Activated T-helper 2 cell treated with anti-CD3 and anti-CD28 coated beads, Interferon-gamma antibody, Interleukin-2, Interleukin-4, amounts not matched to agents 10 μg/mL and 5 μg/mL and 100 μg/mL, durations not matched to agents 14 hours and 24 hours and 36 hours (primary cell): Measurements from ENCODE around the gene KIF22. TPM values are rescaled to one million over a fixed set of nuclear protein-coding genes. Genes with fewer than 3 reads are reported as not detected.
A peak's percentile ranks its signal among the peaks of the same experiment; 100 is the strongest.
"Not testable (repeated sequence)": the region's sequence is repeated elsewhere in the genome, so short reads cannot be mapped to it uniquely, and the experiment has no call there.

Experiments used
- DNase-seq: peaks from one replicate; pipeline ENCODE4 v3.0.0; 2021; ENCODE audit warnings: low spot score
- H3K27ac Mint-ChIP-seq: one replicate; pipeline ENCODE4 v1.8.0; 2021; ENCODE audit warnings: mixed read lengths
- H3K27me3 Mint-ChIP-seq: one replicate; pipeline ENCODE4 v1.8.0; 2021; ENCODE audit warnings: low read depth, mixed read lengths
- H3K36me3 Mint-ChIP-seq: one replicate; pipeline ENCODE4 v1.8.0; 2021; ENCODE audit warnings: low read depth, mixed read lengths
- H3K4me1 Mint-ChIP-seq: one replicate; pipeline ENCODE4 v1.8.0; 2021; ENCODE audit warnings: low read depth, mixed read lengths
- H3K4me3 Mint-ChIP-seq: one replicate; pipeline ENCODE4 v1.8.0; 2021; ENCODE audit warnings: low read depth, mild to moderate bottlenecking, moderate library complexity, mixed read lengths
- H3K9me3 Mint-ChIP-seq: one replicate; pipeline ENCODE4 v1.8.0; 2021; ENCODE audit warnings: mixed read lengths
- intact Hi-C: fragments of 100-400 bp; cut with micrococcal nuclease; formaldehyde crosslinking; loops from one replicate; pipeline ENCODE4 v1.15.1; 2023
- total RNA-seq: library from RNA; stranded (reverse); gene quantifications from 2 replicates; pipeline ENCODE4 v1.2.3, GENCODE V29; 2022

The KIF22 gene
- total RNA-seq, 1 donor from 2014 or later = 136 TPM

GRCh38 chr16:29791845-29792807 is 1.6 kb downstream of the KIF22 start:
- Mint-ChIP-seq H3K27me3 (no peaks in the 10 kb centered on the region), H3K27ac (peak overlapping the region; percentile 93), H3K4me1 (peaks cover 44% of the 10 kb centered on the region), H3K9me3 (no peaks in the 10 kb centered on the region), H3K4me3 (peak overlapping the region; percentile 98), H3K36me3 (peaks cover 59% of the 10 kb centered on the region)
- intact Hi-C loops = loop anchor here (2.0 kb wide), 1 partner anchor 47 kb away; the partner anchor contains the start of gene C16orf54
- DNase-seq = no peak

- not testable (repeated sequence) for H3K27me3 Mint-ChIP-seq
These were observed 2.6 kb downstream of the KIF22 start for GRCh38 chr16:29793153-29793552.

GRCh38 chr16:29794231-29794710 is 3.7 kb downstream of the KIF22 start:
- DNase-seq = no peak
- no peaks in the 10 kb centered on the region for H3K27me3 Mint-ChIP-seq
- H3K4me1 Mint-ChIP-seq = peaks cover 35% of the 10 kb centered on the region
- peaks cover 78% of the 10 kb centered on the region for H3K36me3 Mint-ChIP-seq
- intact Hi-C loops = no loop called here
- H3K9me3 Mint-ChIP-seq = no peaks in the 10 kb centered on the region
- no peak overlapping the region for H3K4me3 Mint-ChIP-seq
- no peak overlapping the region for H3K27ac Mint-ChIP-seq

More at GRCh38 chr16:29793153-29793552, 2.6 kb downstream of the KIF22 start:
- intact Hi-C loops, H3K9me3 Mint-ChIP-seq, DNase-seq: not testable (repeated sequence)
- Mint-ChIP-seq H3K36me3 (peaks cover 67% of the 10 kb centered on the region), H3K4me1 (peaks cover 37% of the 10 kb centered on the region), H3K4me3 (peak overlapping the region; percentile 98), H3K27ac (peak overlapping the region; percentile 56)

- Mint-ChIP-seq H3K27ac (peak overlapping the region; percentile 47), H3K9me3 (no peaks in the 10 kb centered on the region), H3K36me3 (peaks cover 71% of the 10 kb centered on the region), H3K4me3 (peak overlapping the region; percentile 53), H3K27me3 (no peaks in the 10 kb centered on the region), H3K4me1 (peaks cover 17% of the 10 kb centered on the region)
- DNase-seq = no peak
- intact Hi-C loops = loop anchor here (10.0 kb wide), 1 partner anchor 572 kb away; the partner anchor contains the start of genes MYL11 and TBC1D10B
These were observed 11.9 kb downstream of the KIF22 start for GRCh38 chr16:29802416-29802935.

- Mint-ChIP-seq H3K27me3 (no peaks in the 10 kb centered on the region), H3K4me1 (peaks cover 22% of the 10 kb centered on the region), H3K9me3 (no peaks in the 10 kb centered on the region), H3K27ac (peak overlapping the region; percentile 91), H3K4me3 (peak overlapping the region; percentile 100), H3K36me3 (peaks cover 72% of the 10 kb centered on the region)
- intact Hi-C loops = loop anchor here (2.0 to 10.0 kb wide), 3 partner anchors 59 to 571 kb away; partner anchors contain the start of genes CDIPT, KCTD13, MYL11 and TBC1D10B
- no peak for DNase-seq
These were observed 13.5 kb downstream of the KIF22 start for GRCh38 chr16:29804020-29804419.

GRCh38 chr16:29804455-29805231 is 14.1 kb downstream of the KIF22 start:
- Mint-ChIP-seq H3K9me3 (no peaks in the 10 kb centered on the region), H3K27me3 (no peaks in the 10 kb centered on the region), H3K4me3 (peak overlapping the region; percentile 100), H3K4me1 (peaks cover 24% of the 10 kb centered on the region), H3K36me3 (peaks cover 69% of the 10 kb centered on the region), H3K27ac (peak overlapping the region; percentile 100)
- DNase-seq = no peak
- intact Hi-C loops = loop anchor here (1.0 to 10.0 kb wide), 7 partner anchors 14 to 570 kb away; partner anchors contain the start of genes C16orf54, CDIPT, KCTD13 and KIF22

GRCh38 chr16:29805232-29806098 is 14.9 kb downstream of the KIF22 start:
- intact Hi-C loops = loop anchor here (1.0 to 10.0 kb wide), 7 partner anchors 15 to 569 kb away; partner anchors contain the start of genes C16orf54, CDIPT, KCTD13 and KIF22
- H3K4me3 Mint-ChIP-seq = peak overlapping the region; percentile 100
- peak overlapping the region; percentile 100 for H3K27ac Mint-ChIP-seq
- no peaks in the 10 kb centered on the region for H3K9me3 Mint-ChIP-seq
- H3K36me3 Mint-ChIP-seq = peaks cover 72% of the 10 kb centered on the region
- DNase-seq = peak; percentile 97
- H3K4me1 Mint-ChIP-seq = peaks cover 31% of the 10 kb centered on the region
- no peaks in the 10 kb centered on the region for H3K27me3 Mint-ChIP-seq

- H3K4me1 Mint-ChIP-seq = peaks cover 37% of the 10 kb centered on the region
- no peaks in the 10 kb centered on the region for H3K9me3 Mint-ChIP-seq
- peaks cover 73% of the 10 kb centered on the region for H3K36me3 Mint-ChIP-seq
- H3K27me3 Mint-ChIP-seq = no peaks in the 10 kb centered on the region
- peak within 1 kb of the TSS; percentile 100 for H3K27ac Mint-ChIP-seq
- DNase-seq = no peak
- intact Hi-C loops = loop anchor here (5.0 to 10.0 kb wide), 4 partner anchors 59 to 569 kb away; partner anchors contain the start of genes C16orf54, MYL11 and TBC1D10B
- H3K4me3 Mint-ChIP-seq = peak within 1 kb of the TSS; percentile 100
These were observed 15.6 kb downstream of the KIF22 start, which contains the start of gene MAZ for GRCh38 chr16:29806099-29806579. TSS of gene MAZ (plus strand) at chr16:29806529. CDS start at chr16:29806702, 173 bp downstream.

- intact Hi-C loops = loop anchor here (5.0 to 10.0 kb wide), 4 partner anchors 60 to 568 kb away; partner anchors contain the start of genes C16orf54, MYL11 and TBC1D10B
- Mint-ChIP-seq H3K27ac (peak overlapping the region; percentile 93), H3K27me3 (no peaks in the 10 kb centered on the region), H3K4me1 (peaks cover 40% of the 10 kb centered on the region), H3K4me3 (peak overlapping the region; percentile 90), H3K9me3 (no peaks in the 10 kb centered on the region), H3K36me3 (peaks cover 67% of the 10 kb centered on the region)
- DNase-seq = peak; percentile 59
These were observed 16.3 kb downstream of the KIF22 start for GRCh38 chr16:29806641-29807425.

- intact Hi-C loops = loop anchor here (1.0 to 10.0 kb wide), 7 partner anchors 9 to 567 kb away; partner anchors contain the start of genes C16orf54, MVP, MYL11 and PAGR1
- no peaks in the 10 kb centered on the region for H3K27me3 Mint-ChIP-seq
- H3K27ac Mint-ChIP-seq = peak overlapping the region; percentile 93
- H3K9me3 Mint-ChIP-seq = no peaks in the 10 kb centered on the region
- peak overlapping the region; percentile 90 for H3K4me3 Mint-ChIP-seq
- H3K4me1 Mint-ChIP-seq = peaks cover 41% of the 10 kb centered on the region
- DNase-seq = peak; percentile 90
- peaks cover 62% of the 10 kb centered on the region for H3K36me3 Mint-ChIP-seq
These were observed 17.1 kb downstream of the KIF22 start for GRCh38 chr16:29807426-29808218.
